GM10266 (cell line): ENCODE measurements around the gene MOGAT2.
"Not testable (repeated sequence)": the region's sequence is repeated elsewhere in the genome, so short reads cannot be mapped to it uniquely, and the experiment has no call there.

ENCODE experiments used
- DNase-seq: peaks from one replicate; pipeline ENCODE4 v3.0.0; 2012; ENCODE audit errors: extremely low spot score
- CTCF ChIP-seq: IDR thresholded peaks from 2 replicates; pipeline ENCODE4 v1.5.1; 2012; ENCODE audit warnings: mild to moderate bottlenecking, low read depth; ENCODE audit not compliant: control insufficient read depth, insufficient read depth; ENCODE audit errors: missing control alignments

The MOGAT2 gene

GRCh38 chr11:75743711-75744563 is 26.3 kb downstream of the MOGAT2 start:
- TF ChIP-seq CTCF: no peak

GRCh38 chr11:75745807-75746206 is 28.2 kb downstream of the MOGAT2 start:
- no peak for TF ChIP-seq CTCF
- no peak for DNase-seq

More at GRCh38 chr11:75743711-75744563, 26.3 kb downstream of the MOGAT2 start:
- DNase-seq: no peak

DNA sequence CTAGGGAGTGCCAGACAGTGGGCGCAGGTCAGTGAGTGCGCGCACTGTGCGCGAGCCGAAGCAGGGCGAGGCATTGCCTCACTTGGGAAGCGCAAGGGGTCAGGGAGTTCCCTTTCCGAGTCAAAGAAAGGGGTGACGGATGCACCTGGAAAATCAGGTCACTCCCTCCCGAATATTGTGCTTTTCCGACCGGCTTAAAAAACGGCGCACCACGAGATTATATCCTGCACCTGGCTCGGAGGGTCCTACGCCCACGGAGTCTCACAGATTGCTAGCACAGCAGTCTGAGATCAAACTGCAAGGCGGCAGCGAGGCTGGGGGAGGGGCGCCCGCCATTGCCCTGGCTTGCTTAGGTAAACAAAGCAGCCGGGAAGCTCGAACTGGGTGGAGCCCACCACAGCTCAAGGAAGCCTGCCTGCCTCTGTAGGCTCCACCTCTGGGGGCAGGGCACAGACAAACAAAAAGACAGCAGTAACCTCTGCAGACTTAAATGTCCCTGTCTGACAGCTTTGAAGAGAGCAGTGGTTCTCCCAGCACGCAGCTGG is 31.2 kb downstream of the MOGAT2 start:
- DNase-seq: not testable (repeated sequence)

DNA sequence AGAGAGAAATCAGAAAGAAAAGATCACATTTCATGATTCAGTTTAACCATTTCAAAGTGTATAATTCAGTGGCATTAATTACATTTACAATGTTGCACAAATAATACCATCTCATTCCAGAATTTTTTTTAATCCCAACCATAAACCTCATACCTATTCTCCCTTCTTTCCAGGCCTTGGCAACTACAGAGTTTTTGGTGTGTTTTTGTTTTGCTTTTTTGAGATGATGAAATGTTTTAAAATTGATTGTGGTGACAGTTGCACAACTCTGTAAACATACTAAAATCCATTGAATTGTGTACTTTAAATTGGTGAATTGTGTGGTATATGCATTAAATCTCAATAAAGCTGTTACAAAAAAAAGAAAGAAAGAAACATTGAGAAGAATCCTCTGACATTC is 37.3 kb downstream of the MOGAT2 start:
- not testable (repeated sequence) for DNase-seq

- no peak for TF ChIP-seq CTCF
- DNase-seq: no peak
Observed at GRCh38 chr11:75757651-75758050, 40.0 kb downstream of the MOGAT2 start.

DNA sequence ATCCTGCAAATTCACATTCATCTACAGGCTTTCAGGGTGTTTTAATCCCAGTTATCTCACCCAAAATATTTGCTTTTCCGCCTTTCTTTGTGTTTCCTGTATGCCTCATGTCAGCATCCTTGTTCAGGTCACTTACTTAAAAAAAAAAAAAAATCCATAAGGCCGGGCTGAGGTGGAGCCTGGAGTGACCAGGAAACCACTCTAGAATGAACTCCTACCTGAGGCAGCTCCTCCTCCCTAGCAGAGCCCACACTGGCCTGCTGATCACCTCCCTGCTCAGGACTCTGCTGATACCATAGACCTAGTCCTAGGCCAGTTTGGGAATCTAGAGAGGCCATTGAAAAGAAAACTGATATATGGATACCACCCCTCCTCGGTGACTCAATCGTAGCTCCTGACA is 42.2 kb downstream of the MOGAT2 start:
- DNase-seq: no peak
- no peak for TF ChIP-seq CTCF

DNA sequence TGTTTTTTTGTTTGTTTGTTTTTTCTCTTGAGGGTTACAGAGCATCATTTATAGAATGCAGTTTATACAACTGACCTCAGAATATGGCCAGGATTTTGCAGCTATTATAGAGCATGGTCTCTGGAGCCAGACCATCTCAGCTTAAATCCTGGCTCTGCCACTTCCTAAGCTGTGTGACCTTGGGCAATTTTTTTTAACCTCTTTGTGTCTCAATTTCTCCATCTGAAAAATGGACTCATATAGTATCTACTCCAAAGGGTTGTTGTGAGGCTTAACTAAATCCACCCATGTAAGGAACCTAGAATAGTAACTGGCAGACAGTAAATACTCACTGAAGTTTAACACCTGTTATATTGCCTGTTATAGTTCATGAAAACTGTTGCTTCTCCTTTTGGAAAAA is 42.6 kb downstream of the MOGAT2 start:
- no peak for DNase-seq
- TF ChIP-seq CTCF: no peak

GRCh38 chr11:75760710-75761493 is 43.3 kb downstream of the MOGAT2 start:
- no peak for TF ChIP-seq CTCF
- no peak for DNase-seq
